Measurements from ENCODE around the gene ELMO3. TPM values are rescaled to one million over a fixed set of nuclear protein-coding genes. Genes with fewer than 3 reads are reported as not detected.
A peak's percentile ranks its signal among the peaks of the same experiment; 100 is the strongest.

Gene ELMO3
- total and polyA plus RNA-seq, 2 donors (not counting 3 experiments of a cell fraction or from before 2014, with no cell fraction given) = 3.9 to 5.7 TPM

DNA sequence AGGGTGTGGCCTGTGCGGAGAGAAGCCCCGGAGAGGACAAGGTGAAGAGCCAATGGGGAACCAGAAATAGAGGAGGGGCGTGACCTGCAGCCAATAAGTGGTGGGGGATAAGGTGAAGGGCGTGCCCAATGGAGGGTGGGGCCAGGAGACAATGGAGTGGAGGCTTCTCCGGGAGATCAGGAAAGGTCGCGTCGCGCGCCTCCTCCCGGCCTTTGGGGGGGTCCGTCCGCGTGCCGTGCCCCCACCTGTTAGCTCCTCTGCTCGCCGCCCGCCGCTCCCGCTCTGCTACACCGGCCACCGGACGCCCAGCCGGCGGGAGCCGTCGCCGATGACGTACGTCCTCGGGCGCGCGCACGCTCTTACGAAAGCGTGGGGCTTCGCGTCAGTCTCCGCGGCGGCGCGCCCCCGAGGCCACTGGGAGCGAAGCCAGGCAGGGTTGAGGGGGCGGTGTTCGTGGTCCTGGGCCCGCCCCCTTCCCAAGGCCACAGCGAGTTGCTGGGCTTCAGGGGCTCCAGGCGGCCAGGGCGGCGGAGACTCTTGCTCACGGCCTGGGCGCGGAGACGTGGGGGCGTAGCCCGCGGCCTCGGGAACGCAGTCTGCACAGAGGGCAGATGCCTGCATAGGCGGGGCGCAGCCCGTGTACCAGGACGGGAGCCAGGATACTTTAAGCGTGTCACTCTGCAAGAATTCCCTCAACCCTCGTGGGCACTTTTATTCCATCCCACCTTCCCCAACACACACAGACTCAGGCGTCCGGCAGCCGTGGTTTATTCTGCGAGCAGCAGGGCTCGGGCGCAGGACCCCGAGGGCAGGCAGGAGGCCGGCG is 15.1 kb upstream of the ELMO3 start, which contains the start of gene MATCAP1:
Gene MATCAP1, minus strand, starts transcription at position 337 of the 826 bp plus-strand sequence. CDS start 3,353 bp downstream, outside the sequence.
- H3K27me3 ChIP-seq (ENCODE audit: control insufficient read depth in 2 of 2, insufficient read depth in 2 of 2, low read length in 2 of 2) = no peaks in the 10 kb centered on the region
- TF ChIP-seq FOS (IDR thresholded peaks at IDR 0.05; ENCODE audit: borderline replicate concordance, insufficient read depth, low read length) (no peak), EZH2 (IDR thresholded peaks at IDR 0.05; ENCODE audit: borderline replicate concordance, low read depth, low read length, severe bottlenecking) (no peak), POLR2AphosphoS5 (IDR thresholded peaks at IDR 0.05; ENCODE audit: insufficient read depth, low read depth, low read length) (peak; percentile 72), JUN (IDR thresholded peaks at IDR 0.05; ENCODE audit: borderline replicate concordance, insufficient read depth, insufficient read length, low read depth) (no peak), GATA2 (IDR thresholded peaks at IDR 0.05; ENCODE audit: insufficient read depth, insufficient read length, low read depth, low read length) (no peak), POLR2A (IDR thresholded peaks at IDR 0.05; ENCODE audit: low read depth, low read length) (peak; percentile 70), MYC (IDR thresholded peaks at IDR 0.05; ENCODE audit: low read depth, low read length) (no peak)
- TF ChIP-seq, protein P1, sequence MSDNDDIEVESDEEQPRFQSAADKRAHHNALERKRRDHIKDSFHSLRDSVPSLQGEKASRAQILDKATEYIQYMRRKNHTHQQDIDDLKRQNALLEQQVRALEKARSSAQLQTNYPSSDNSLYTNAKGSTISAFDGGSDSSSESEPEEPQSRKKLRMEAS (IDR thresholded peaks at IDR 0.05; ENCODE audit: insufficient read depth, insufficient read length) = no peak
- TF ChIP-seq, protein P2, sequence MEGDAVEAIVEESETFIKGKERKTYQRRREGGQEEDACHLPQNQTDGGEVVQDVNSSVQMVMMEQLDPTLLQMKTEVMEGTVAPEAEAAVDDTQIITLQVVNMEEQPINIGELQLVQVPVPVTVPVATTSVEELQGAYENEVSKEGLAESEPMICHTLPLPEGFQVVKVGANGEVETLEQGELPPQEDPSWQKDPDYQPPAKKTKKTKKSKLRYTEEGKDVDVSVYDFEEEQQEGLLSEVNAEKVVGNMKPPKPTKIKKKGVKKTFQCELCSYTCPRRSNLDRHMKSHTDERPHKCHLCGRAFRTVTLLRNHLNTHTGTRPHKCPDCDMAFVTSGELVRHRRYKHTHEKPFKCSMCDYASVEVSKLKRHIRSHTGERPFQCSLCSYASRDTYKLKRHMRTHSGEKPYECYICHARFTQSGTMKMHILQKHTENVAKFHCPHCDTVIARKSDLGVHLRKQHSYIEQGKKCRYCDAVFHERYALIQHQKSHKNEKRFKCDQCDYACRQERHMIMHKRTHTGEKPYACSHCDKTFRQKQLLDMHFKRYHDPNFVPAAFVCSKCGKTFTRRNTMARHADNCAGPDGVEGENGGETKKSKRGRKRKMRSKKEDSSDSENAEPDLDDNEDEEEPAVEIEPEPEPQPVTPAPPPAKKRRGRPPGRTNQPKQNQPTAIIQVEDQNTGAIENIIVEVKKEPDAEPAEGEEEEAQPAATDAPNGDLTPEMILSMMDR (IDR thresholded peaks at IDR 0.05; ENCODE audit: extremely low read depth in 1 of 2, insufficient read depth in 1 of 2, low read depth in 1 of 2, low read length in 2 of 2) = no peak
- H3K9me1 ChIP-seq (replicated peaks; ENCODE audit: control insufficient read depth, extremely low read depth, insufficient read depth, low read length) = no peaks in the 10 kb centered on the region
- FAIRE-seq (peak; percentile 97), DNase-seq (ENCODE audit: low read depth, low spot score) (peak; percentile 98)
- H3K79me2 ChIP-seq (ENCODE audit: control insufficient read depth, insufficient read depth, low read length) = peaks cover 13% of the 10 kb centered on the region
- H2AFZ ChIP-seq (ENCODE audit: low read depth, low read length) = peak within 1 kb of the TSS; percentile 95
- peak within 1 kb of the TSS; percentile 95 for H3K27ac ChIP-seq (ENCODE audit: insufficient read depth, low read depth, low read length)
- H3K4me1 ChIP-seq (ENCODE audit: control insufficient read depth, extremely low read depth, insufficient read depth, low read length) = peaks cover 33% of the 10 kb centered on the region
- H3K36me3 ChIP-seq (ENCODE audit: control insufficient read depth in 2 of 2, extremely low read depth in 1 of 2, insufficient read depth in 2 of 2, low read length in 2 of 2) = no peaks in the 10 kb centered on the region
- H3K9ac ChIP-seq (replicated peaks; ENCODE audit: extremely low read depth, insufficient read depth, low read length) = peak within 1 kb of the TSS; percentile 99
- peak within 1 kb of the TSS; percentile 96 for H3K4me2 ChIP-seq (ENCODE audit: insufficient read depth, low read length)
- dilution Hi-C loops (cut with MboI; ENCODE audit: extremely low pct_ligation_motif_present, low sequenced_read_pairs) = no loop called here
- H4K20me1 ChIP-seq (replicated peaks; ENCODE audit: control insufficient read depth, extremely low read depth, insufficient read depth, low read length) = no peaks in the 10 kb centered on the region
- intact Hi-C loops (cut with micrococcal nuclease) = loop anchor here (1.0 kb wide), 3 partner anchors 8 to 166 kb away; partner anchors contain the start of gene E2F4
- ChIA-PET POLR2A (no interaction called here), CTCF (interaction anchor here (0.7 to 3.5 kb wide), 11 partner anchors 14 to 230 kb away, joined by 3 to 40 read pairs (median 13); partner anchors contain the start of genes FBXL8, NOL3 and TRADD)
- BruUV-seq (replicated peaks) = TSS peak; percentile 76
- H3K4me3 ChIP-seq (replicated peaks in 1 of 3; ENCODE audit: insufficient read depth in 1 of 3, low read depth in 1 of 3, low read length in 3 of 3) = peak within 1 kb of the TSS; percentile 75 to 90 (median 88)
- H3K9me3 ChIP-seq (replicated peaks; ENCODE audit: control insufficient read depth, insufficient read depth, low read length) = no peaks in the 10 kb centered on the region

Data from endothelial cell of umbilical vein (primary cell).